Measurements from ENCODE around the gene KCNIP1.

DNA sequence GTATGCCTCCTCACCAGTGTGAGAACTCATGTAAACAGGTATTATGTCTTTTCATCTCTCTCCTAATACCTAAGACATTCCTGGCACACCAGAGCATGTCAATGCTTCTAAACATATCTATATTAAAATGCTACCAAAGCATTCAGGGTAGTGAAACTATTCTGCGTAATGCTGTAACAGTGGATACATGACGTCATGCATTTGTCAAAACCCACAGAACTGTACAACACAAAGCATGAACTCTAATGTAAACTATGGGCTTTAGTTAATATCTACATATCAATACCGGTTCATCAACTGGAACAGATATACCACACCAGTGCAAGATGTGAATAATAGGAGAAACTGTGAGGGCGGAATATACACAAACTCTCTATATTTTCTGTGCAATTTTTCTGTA, 207.5 kb downstream of the KCNIP1 start:
- TF ChIP-seq, protein P1, sequence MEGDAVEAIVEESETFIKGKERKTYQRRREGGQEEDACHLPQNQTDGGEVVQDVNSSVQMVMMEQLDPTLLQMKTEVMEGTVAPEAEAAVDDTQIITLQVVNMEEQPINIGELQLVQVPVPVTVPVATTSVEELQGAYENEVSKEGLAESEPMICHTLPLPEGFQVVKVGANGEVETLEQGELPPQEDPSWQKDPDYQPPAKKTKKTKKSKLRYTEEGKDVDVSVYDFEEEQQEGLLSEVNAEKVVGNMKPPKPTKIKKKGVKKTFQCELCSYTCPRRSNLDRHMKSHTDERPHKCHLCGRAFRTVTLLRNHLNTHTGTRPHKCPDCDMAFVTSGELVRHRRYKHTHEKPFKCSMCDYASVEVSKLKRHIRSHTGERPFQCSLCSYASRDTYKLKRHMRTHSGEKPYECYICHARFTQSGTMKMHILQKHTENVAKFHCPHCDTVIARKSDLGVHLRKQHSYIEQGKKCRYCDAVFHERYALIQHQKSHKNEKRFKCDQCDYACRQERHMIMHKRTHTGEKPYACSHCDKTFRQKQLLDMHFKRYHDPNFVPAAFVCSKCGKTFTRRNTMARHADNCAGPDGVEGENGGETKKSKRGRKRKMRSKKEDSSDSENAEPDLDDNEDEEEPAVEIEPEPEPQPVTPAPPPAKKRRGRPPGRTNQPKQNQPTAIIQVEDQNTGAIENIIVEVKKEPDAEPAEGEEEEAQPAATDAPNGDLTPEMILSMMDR (IDR thresholded peaks at IDR 0.05) = no peak
- TF ChIP-seq POLR2AphosphoS5 (IDR thresholded peaks at IDR 0.05) = no peak

All from gastroesophageal sphincter (tissue), 3 donors.